Thymus (tissue), 11 donors: ENCODE data around the gene CPSF3. TPM values are rescaled to one million over a fixed set of nuclear protein-coding genes. Genes with fewer than 3 reads are reported as not detected.

Experiments
- DNase-seq, 9 donors: peaks; one replicate each; pipeline ENCODE4 v3.0.0-alpha.2; 2013; ENCODE audit warnings: low spot score in 9 of 9, low read depth in 6 of 9, missing footprints in 1 of 9
- H3K27ac ChIP-seq, 2 donors: one replicate each; pipeline ENCODE4 v1.5.1; 2013; ENCODE audit warnings: control low read depth in 1 of 2, low read depth in 1 of 2, low read length in 1 of 2, mild to moderate bottlenecking in 1 of 2, moderate library complexity in 1 of 2
- H3K27me3 ChIP-seq, 2 donors: one replicate each; pipeline ENCODE4 v1.5.1; 2013; ENCODE audit warnings: low read length in 1 of 2; ENCODE audit not compliant: control insufficient read depth in 2 of 2, insufficient read depth in 1 of 2
- H3K36me3 ChIP-seq, 2 donors: one replicate each; pipeline ENCODE4 v1.5.1; 2013; ENCODE audit warnings: low read length in 1 of 2, mild to moderate bottlenecking in 1 of 2, moderate library complexity in 1 of 2; ENCODE audit not compliant: control insufficient read depth in 2 of 2, insufficient read depth in 2 of 2
- H3K4me1 ChIP-seq, 2 donors: one replicate each; pipeline ENCODE4 v1.5.1; 2013; ENCODE audit warnings: low read length in 2 of 2; ENCODE audit not compliant: control insufficient read depth in 2 of 2, insufficient read depth in 2 of 2
- H3K4me3 ChIP-seq, 2 donors: one replicate each; pipeline ENCODE4 v1.5.1; 2013; ENCODE audit warnings: low read length in 2 of 2, control low read depth in 1 of 2, mild to moderate bottlenecking in 1 of 2
- H3K9me3 ChIP-seq, 2 donors: one replicate each; pipeline ENCODE4 v1.5.1; 2013; ENCODE audit warnings: low read length in 1 of 2, mild to moderate bottlenecking in 1 of 2; ENCODE audit not compliant: control insufficient read depth in 2 of 2, insufficient read depth in 1 of 2
- WGBS: extraction: QIAGEN DNeasy Blood & Tissue Kit; methylation state at CpG from one replicate; pipeline ENCODE4 v1.1.7; 2013; 5-methylcytosine and 5-hydroxymethylcytosine counted together
- polyA plus RNA-seq: library from polyadenylated mRNA; stranded (reverse); fragments of 200-250 nt; gene quantifications from one replicate; pipeline ENCODE4 v1.2.3, GENCODE V29; 2013
- total RNA-seq: library from RNA; stranded (reverse); fragments of 120-200 nt; gene quantifications from one replicate; pipeline ENCODE4 v1.2.4, GENCODE V29; 2013
- donor health status: healthy.

Gene CPSF3
- total and polyA plus RNA-seq, 2 donors, result 39.3 to 51.3 TPM

DNA sequence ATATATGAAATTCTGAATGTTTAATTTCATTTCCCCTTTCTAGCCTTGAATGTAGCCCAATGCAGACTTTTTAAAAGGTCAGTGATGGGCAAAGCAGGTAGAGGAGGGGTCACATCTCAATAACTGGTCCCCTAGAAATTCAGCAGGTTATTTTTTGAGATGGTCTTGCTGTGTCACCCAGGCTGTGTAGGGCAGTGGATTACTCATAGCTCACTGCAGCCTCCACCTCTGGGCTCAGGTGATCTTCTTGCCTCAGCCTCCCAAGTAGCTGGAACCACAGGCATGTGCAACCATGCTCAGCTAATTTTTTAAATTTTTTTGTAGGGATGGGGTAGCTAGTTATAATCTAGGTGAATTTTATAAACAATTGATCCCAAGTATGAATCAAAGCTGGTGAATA, 59.7 kb downstream of the CPSF3 start:
- H3K27me3 ChIP-seq, result no peaks in the 10 kb centered on the region
- H3K4me3 ChIP-seq, result no peak overlapping the region
- H3K4me1 ChIP-seq, result no peaks in the 10 kb centered on the region
- no peak for DNase-seq
- peaks cover 73 to 76% of the 10 kb centered on the region in 2 donors for H3K36me3 ChIP-seq
- H3K27ac ChIP-seq, result no peak overlapping the region
- no peaks in the 10 kb centered on the region for H3K9me3 ChIP-seq

GRCh38 chr2:9484533-9484932, 61.1 kb downstream of the CPSF3 start:
- WGBS, result 95% methylated on average over 5 of the region's 5 CpGs
- Histone ChIP-seq H3K36me3 (peaks cover 70 to 84% of the 10 kb centered on the region in 2 donors), H3K27ac (no peak overlapping the region), H3K4me1 (no peaks in the 10 kb centered on the region), H3K9me3 (no peaks in the 10 kb centered on the region), H3K27me3 (no peaks in the 10 kb centered on the region), H3K4me3 (no peak overlapping the region)
- no peak for DNase-seq

DNA sequence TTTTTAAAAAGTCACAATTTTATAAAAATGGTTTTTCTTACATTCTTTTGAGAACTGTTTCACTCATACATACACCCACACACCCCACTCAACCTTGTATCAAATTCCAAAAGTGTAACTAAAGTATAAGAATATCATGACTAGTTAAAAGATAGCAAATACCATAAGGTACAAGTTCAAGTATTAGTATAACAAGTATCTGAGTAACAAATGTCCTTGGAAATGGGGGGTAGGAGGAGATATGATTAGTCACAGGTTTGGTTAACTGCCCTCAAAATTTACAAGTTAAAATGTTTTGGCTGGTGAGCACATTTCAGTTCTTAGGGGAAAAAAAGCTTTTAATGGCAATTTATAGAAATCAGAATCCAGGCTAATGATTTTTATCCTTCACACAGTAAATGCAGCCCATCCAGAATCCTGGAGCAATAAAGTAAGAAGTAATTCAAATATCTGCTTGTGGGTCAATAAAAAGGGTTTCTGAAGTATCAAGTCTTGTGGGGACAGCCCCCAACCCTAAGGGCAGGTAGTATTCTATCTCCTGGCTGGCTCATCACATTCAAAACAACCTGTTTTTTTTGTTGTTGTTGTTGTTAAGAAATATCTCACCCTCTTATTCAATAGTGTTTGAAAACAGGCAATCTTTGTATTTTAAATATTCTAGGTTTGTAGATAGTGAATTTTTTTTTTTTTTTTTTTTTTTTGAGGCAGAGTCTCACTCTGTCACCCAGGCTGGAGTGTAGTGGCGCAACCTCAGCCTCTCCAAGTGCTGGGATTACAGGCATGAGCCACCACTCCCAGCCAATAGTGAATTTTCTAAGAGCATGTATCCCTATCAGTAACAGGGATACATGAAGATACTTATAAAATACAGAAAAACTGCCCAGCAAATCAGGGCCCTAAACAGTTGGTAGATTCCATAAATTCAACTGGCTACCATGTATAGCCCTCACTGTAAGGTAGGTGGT, 65.4 kb downstream of the CPSF3 start:
- WGBS, result 100% methylated on average over 1 of the region's 1 CpG
- DNase-seq, result no peak
- H3K9me3 ChIP-seq, result no peaks in the 10 kb centered on the region
- H3K4me3 ChIP-seq, result no peak overlapping the region
- H3K27ac ChIP-seq, result no peak overlapping the region
- no peaks in the 10 kb centered on the region for H3K27me3 ChIP-seq
- peaks cover 71 to 90% of the 10 kb centered on the region in 2 donors for H3K36me3 ChIP-seq
- H3K4me1 ChIP-seq, result no peaks in the 10 kb centered on the region

DNA sequence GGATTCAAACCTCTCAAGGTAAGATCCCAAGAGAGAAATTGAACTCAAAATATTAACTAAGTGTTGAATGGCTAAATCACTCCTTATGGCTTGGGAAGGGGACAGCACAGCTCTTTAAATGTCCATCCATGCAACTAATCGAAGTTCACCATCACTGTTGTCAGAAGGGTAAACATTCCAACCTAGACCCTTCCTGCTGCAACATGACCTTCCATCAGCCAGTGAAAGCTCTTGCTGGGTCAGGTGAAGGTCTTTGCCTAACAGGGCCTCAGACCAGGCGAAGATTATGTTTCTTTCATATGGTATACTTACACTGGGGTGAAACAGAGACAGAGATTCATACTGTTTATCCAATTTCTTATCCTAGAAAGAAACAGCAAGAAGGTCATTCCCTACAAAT, 67.3 kb downstream of the CPSF3 start:
- no peaks in the 10 kb centered on the region for H3K27me3 ChIP-seq
- WGBS, result 100% methylated on average over 2 of the region's 2 CpGs
- no peak overlapping the region for H3K4me3 ChIP-seq
- H3K27ac ChIP-seq, result no peak overlapping the region
- no peaks in the 10 kb centered on the region for H3K9me3 ChIP-seq
- no peaks in the 10 kb centered on the region for H3K4me1 ChIP-seq
- peaks cover 69 to 89% of the 10 kb centered on the region in 2 donors for H3K36me3 ChIP-seq
- no peak for DNase-seq

GRCh38 chr2:9492927-9493326, 69.5 kb downstream of the CPSF3 start:
- no peaks in the 10 kb centered on the region for H3K27me3 ChIP-seq
- H3K27ac ChIP-seq, result no peak overlapping the region
- no peaks in the 10 kb centered on the region for H3K9me3 ChIP-seq
- no peak for DNase-seq
- no peaks in the 10 kb centered on the region for H3K4me1 ChIP-seq
- H3K36me3 ChIP-seq, result peaks cover 70 to 88% of the 10 kb centered on the region in 2 donors
- 97% methylated on average over 2 of the region's 2 CpGs for WGBS
- no peak overlapping the region for H3K4me3 ChIP-seq

DNA sequence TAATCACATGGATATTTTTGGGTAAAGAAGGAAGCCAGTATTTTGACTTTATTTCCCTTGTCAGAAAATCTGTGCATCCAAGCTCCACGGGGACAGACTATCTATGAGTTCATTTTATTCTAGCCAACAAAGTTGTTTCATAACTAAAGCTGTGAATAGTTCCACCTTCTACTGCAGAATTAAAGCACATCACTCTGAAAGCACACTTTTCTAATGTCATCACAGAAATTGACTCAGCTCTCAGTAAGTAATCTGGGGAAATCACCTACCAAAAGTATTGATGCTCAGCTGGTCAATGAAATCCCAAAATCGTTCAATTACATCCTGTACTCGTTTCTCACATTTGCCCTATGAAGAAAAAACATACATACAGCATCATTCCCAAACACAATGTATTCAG, 70.0 kb downstream of the CPSF3 start:
- peaks cover 70 to 88% of the 10 kb centered on the region in 2 donors for H3K36me3 ChIP-seq
- H3K9me3 ChIP-seq, result no peaks in the 10 kb centered on the region
- H3K27me3 ChIP-seq, result no peaks in the 10 kb centered on the region
- DNase-seq, result no peak
- no peak overlapping the region for H3K4me3 ChIP-seq
- no peak overlapping the region for H3K27ac ChIP-seq
- no peaks in the 10 kb centered on the region for H3K4me1 ChIP-seq
- 96% methylated on average over 3 of the region's 3 CpGs for WGBS

GRCh38 chr2:9494081-9494480, 70.6 kb downstream of the CPSF3 start:
- Histone ChIP-seq H3K9me3 (no peaks in the 10 kb centered on the region), H3K27ac (no peak overlapping the region), H3K27me3 (no peaks in the 10 kb centered on the region), H3K36me3 (peaks cover 70 to 88% of the 10 kb centered on the region in 2 donors), H3K4me1 (no peaks in the 10 kb centered on the region), H3K4me3 (no peak overlapping the region)
- no peak for DNase-seq
- WGBS, result 98% methylated on average over 1 of the region's 1 CpG

- over 99% methylated on average over 4 of the region's 4 CpGs for WGBS
- Histone ChIP-seq H3K36me3 (peaks cover 57 to 73% of the 10 kb centered on the region in 2 donors), H3K27me3 (no peaks in the 10 kb centered on the region), H3K9me3 (no peaks in the 10 kb centered on the region), H3K4me1 (no peaks in the 10 kb centered on the region), H3K4me3 (no peak overlapping the region), H3K27ac (no peak overlapping the region)
- no peak for DNase-seq
These were observed 73.6 kb downstream of the CPSF3 start for GRCh38 chr2:9497017-9497416.

- DNase-seq, result no peak
- 97% methylated on average over 1 of the region's 1 CpG for WGBS
- peaks cover 55 to 67% of the 10 kb centered on the region in 2 donors for H3K36me3 ChIP-seq
- H3K27ac ChIP-seq, result no peak overlapping the region
- no peak overlapping the region for H3K4me3 ChIP-seq
- H3K9me3 ChIP-seq, result no peaks in the 10 kb centered on the region
- no peaks in the 10 kb centered on the region for H3K4me1 ChIP-seq
- no peaks in the 10 kb centered on the region for H3K27me3 ChIP-seq
These were observed 74.8 kb downstream of the CPSF3 start for GRCh38 chr2:9498210-9498609.
